ENCODE results near the gene RRP12. TPM values are rescaled to one million over a fixed set of nuclear protein-coding genes. Genes with fewer than 3 reads are reported as not detected.

RRP12 gene
- total RNA-seq, 1 donor from 2014 or later: 25.8 TPM

DNA sequence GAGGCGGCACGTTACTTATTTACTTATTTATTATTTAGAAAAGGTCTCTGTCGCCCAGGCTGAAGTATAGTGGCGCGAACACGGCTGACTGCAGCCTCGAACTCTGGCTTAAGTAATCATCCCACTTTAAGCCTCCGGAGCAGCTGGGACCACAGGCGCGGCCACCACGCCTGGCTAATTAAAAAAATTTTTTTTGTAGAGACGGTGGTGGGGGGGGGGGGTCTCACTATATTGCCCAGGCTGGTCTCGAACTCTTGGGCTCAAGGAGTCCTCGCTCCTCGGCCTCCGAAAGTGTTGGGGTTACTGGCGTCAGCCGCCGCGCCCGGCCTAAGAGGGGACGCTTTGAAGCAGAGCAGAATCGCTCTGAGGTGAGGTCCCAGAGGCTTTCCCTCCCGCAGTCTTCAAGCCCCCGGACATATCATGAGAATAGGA lies 65.9 kb downstream of the RRP12 start:
- ATAC-seq: no peak

DNA sequence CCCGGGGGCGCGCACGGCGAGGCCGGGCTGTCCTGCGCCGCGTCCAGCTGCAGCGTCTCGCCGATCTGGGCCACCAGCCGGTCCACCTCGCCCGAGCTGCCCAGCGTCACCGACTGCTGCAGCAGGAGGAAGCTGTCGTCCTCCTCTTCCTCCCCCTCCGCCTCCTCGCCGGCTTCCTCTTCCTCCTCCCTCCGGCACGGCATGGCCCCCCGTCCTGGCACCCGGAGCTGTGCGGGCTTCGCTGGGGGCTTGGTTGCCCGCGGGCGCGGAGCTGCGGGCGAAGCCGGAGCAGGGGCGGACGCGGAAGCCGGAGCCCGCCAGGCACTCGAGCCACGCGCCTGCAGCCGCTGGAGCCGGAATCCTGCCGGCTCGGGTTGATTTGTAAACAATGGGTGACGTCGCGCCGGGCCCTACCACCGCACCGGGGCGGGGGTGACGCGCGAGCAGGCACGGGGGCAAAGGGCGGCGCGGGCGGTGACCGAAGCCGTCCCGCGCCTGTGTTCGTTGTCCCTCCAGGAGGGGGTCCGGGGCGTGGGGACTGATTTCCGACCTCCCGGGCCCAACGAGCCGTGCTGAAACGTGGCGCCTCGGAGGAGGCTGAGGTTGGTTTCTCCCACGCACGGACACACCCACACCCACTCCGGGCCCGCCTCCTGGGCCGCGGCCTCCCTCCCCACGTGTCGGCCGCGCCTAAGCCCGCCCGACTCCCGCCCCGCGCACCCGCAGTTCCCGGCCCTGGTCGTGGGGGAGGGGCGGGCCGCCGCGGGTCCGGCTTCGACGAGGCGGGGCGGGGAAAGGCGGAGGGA lies 66.6 kb downstream of the RRP12 start, which contains the start of gene FRAT2:
FRAT2 (minus strand) TSS at position 360 of the 806 bp plus-strand sequence; CDS start at position 203, 157 bp downstream.
- ATAC-seq: peak; percentile 94

DNA sequence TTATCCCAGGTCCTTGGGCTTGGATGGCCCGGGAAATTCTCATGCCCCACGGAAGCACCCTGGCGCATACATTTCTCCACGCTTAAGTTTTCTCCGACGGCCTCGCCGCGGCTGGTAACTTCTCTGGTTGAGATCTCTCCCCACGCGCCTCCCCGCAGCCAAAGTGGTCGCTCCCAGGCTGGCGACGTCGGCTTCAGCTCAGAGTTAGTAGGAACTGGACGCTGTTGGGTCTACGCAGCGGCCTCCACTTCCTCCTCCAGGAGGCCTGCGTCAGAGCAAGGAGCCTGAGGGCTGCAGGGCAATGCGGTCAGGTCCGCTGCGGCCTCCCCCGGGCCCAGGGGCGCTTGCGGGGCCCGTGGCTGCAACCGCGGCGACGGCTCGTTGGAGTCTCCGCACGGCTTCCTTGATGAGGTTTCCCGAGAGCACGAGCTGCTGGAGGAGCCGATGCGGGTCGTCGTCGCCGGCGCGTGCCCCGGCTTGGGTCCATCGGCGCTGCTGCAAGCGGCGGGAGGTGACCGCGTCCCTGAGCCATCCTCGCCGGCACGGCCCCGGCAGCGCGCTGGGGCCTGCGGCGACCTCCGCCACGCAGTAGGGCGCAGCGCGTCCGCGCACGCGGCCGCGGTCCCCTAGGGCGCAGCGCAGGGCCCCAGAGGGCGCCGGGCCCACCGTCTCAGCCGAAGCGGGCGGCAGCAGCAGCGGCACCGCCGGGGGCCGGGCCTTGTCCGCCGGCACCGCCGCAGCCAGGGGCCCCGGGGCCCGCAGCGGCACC lies 67.4 kb downstream of the RRP12 start:
- peak; percentile 11 for ATAC-seq

DNA sequence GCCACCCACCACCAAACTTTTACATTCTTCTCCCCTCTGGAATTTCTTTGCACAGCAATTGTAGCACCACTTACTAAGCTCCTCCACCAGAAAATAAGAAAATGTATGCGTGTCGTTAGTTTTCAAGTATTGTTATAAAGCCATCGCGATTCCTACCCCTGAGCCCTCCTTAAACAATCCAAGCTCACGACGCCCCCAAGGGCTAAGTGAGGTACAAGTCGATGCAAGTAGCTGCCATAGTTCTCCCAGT lies 67.9 kb downstream of the RRP12 start:
- ATAC-seq: no peak

DNA sequence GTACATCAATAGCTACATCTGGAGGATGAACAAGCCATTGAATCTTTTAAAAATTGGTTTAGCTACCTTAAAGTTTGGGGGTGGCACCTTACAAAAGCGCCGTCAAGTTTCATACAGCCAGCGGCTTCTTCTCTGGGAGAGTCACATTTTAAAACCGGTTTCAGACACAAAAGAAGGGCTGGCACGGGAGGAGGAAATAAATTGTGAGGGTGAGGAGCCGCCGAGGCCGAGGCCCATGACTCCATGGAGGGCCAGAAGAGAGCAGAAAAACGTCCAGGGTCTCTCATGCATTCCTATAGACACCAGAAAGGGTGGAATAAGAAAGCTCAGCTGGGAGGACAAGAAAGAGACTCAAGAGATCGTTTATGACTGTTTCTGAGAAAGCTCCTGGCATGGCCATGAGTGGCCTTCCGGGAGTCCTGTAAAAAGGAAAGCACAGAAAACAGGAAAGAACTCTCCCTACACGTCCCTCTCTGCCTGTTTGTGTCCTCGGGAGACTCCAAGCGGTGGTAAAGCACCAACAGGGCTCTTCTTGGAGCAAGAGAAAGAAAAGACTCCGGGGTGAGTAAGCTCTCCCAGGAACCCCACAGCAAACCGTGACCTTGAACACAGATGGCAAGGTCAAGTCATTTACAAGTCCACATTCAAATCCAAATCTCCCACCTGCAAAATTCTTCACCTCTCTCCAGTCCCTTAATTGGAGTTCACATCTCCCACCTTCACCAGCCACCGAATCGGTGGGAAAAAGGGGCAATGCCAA lies 68.4 kb downstream of the RRP12 start:
- no peak for ATAC-seq

DNA sequence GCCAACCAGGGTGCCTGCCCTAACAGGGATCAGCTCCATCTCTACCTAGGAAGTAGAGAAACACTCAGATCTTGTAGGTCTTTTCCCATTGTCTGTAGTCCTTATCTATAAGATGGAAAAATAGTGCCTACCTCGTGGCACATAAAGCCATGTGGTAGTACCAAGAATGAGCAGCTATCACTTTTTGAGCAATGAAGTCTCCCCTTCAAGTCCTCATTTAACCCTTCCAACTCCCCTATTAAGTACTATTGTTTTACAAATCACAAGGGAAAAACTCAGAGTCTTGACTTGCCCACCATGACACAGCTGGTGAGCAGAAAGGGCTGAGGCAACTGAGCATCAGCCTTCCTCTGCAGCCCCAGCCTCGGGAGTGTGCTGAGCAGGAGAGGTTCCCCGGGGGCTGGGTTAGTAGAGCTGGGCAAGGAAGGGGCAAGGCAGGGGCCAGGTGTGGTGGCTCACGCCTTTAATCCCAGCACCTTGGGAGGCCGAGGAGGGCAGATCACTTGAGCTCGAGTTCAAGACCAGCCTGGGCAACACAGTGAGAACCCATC lies 69.9 kb downstream of the RRP12 start:
- no peak for ATAC-seq

DNA sequence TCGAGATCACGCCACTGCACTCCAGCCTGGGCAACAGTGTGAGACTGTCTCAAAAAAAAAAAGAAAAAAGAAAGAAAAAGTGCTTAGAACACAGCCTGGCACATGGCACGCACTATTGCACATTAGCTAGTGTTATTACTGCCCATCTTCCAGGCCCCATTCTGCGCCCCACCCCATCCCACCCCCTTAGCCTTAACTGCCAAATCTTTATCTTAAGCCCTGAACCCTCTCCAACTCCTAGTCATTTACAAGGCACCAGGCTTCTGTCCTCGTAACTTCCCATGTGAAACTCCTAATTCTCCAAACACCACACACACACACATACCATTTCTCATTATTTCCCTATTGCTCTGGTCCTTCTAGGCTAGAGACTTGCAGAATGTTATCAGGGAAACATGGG lies 71.4 kb downstream of the RRP12 start:
- ATAC-seq: no peak

DNA sequence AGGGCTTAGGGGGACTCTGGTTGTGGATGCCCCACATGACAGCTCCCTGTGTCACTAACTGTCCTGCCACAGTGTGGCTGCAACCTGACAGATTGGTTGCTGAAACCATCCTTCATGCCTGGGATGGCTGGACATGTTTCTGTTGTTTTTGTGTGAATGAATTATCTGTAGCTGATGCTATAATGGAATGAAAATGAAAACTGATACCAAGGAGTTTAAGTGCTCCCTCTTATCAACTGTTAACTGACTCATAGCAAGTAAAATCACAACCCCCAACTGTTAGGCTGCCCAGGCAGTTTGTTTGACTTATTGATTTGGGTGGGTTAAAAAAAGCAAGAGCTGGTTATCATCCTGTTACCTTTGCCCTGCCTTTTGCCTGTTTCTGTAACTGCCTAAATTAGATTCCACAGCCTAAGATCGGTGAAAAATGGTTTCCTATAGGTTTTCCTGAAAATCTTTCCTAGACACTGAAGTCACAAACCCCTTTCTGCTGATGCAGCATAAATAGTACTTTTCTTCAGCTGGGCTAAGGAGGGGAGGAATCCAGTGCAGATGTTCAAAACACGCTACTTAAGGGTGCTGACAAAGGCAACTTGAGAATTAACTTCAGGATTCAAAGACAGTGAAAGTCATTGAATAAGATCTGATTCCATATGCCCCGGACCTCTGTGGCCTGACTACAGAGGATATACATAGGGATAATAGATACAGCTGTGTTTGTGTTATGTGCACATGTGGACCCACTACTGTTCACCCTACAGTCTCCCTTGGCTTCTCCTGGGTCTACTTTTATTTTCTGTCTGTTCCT lies 72.3 kb downstream of the RRP12 start:
- ATAC-seq: no peak

DNA sequence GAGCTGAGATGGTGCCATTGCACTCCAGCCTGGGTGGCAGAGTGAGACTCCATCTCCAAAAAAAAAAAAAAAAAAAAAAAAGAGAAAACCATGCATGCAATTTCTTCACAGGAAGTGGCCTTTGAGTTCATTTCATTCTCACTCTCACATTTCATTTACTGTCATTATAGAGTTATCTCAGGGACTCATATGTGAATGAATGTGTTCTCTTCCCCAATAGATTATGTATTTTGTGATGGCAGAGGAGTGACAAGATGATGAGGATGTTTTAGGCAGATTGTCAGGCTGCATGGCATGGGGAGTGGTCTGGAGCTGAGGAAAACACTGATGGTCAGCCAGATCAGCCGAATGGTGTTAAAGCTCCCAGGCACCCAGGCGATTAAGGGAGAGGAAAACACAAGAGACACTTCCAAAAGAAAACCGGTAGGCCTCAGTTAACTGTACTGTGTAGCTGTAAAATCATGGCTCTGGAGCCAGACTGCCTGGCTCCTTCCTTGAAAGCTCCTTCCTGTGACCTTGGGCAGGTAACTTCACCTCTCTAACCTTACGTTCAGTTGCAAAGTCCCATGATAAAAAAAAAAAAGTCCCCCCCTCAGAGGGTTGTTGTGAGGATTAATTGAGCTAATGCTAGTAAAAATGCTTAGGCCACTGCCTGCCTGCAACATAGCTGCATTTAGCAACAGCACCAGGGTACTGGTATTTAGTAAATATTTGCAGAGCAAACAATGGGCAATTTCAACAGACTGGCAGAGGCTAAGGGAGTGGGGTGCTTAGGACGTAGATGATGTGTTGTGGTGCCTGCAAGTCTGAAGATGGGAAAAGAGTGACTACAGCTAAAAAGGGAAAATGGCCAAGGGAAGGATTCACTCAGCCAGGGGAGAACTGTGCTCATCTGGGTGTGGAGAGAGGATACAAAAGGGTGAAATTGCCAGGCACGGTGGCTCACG lies 73.5 kb downstream of the RRP12 start:
- no peak for ATAC-seq

DNA sequence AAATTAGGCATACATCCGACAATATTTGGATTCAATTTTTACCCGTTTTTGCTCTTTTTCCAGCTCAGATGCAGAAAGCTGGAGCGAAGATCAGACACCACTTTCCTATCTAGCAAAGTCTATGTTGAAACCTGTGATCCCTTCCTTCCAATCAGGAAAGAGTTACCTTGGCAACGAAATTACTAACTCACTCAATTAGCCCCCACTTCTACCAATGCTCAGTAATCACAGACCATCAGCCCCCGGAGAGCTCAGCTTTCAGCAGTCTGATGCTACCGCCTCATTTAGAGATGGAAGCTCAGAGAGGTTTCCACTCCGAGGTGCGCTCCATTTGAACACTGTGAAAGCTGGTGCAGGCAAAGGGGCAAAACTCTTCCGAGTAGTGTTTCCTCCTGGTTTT lies 75.4 kb downstream of the RRP12 start:
- no peak for ATAC-seq

DNA sequence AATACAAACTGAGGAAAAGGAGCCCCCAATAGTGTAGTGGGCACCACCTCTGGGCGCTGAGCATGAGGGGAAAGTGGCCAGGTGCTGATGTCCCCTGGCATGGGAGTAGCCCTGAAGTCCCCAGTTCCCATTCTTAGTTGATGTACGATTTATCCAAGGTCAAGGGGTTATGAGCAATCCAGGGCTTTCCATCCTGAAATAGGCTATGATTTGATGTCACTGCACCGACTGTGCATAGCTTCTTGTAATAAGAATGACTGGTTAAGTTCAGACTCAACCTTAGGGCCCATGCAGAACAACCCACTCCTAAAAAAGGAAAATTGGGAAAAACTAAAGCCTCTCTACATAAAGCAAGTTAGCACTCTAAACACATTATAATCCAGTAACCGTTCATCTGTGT lies 77.6 kb downstream of the RRP12 start:
- no peak for ATAC-seq

DNA sequence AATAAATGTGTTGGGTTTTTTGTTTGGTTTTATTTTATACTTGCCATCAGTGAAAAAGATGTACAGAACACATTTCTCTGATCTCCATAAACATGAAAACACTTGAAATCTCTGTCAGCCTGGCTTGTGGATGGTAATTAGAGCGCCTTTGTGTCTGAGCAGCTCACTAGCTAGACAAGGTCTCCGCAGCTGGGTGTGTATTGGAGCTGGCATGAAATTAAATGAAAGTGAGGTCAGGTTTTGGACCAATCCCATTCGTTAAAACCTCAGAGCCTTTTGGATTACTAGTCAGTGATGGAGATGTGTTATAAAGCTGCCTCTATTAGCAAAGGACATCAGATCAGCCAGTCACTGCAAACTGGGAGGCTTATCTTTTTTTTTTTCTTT lies 79.3 kb downstream of the RRP12 start:
- ATAC-seq: no peak

DNA sequence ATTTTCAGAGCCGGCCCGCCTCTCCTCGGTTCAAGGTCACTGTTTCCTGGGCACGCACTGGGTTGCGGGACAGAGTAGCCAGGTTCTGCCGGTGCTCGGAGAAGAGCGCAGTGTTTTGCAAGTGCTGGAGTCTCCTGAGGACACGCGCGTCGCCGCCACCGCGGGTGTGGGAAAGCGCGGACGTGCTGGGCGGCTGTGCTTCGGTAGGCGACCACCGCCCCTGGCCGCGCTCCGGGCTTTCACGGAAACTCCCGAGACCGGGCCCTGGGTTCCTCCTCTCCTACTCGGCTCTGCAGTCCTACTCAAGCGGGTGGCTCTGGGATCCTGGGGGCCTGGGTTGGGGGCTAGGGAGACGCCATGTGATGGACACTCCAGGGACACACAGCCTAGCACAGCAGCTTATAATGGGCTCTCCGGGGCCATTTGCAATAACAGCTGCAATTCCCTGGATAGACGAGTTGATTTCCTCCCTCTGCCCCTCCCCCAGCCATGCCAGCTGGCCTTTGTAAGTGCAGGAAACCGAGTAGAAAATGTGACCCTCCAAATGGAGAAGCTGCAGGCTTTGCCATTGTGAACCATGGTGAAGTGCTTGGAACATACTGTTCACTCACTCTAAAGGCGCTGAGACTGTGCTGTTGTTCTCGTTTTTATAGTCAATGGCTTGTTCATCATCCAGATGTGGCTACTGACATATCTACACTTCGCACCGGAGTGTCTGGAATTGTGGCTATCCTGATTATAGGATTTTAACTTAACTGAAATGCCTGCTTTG lies 79.9 kb downstream of the RRP12 start:
- no peak for ATAC-seq

DNA sequence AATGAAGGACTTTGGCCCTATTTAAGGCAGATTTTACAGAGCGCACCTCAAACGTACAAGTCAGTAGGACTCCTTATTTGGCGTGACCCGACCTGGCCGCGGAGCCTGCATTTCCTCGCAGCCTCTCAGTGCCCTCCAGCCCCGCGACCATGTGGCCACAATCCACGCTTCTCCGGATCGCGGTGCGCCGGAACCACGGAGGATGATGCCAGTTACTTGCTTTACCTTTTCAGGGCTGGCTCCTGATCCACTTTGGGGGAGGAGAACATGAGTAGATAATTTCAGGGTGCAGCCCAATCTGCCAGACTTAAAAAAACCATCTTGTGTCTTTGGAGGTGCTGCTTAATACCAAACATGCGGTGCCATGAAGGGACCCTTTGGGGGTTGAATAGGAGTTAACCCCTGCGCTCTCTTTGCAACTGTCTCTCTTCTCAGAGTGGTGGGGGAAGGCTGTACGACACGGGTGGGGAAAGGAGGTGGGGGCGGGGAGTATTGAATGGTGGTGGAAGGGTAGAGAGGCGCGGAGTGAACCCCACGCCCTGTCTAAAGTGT lies 80.6 kb downstream of the RRP12 start:
- ATAC-seq: no peak

DNA sequence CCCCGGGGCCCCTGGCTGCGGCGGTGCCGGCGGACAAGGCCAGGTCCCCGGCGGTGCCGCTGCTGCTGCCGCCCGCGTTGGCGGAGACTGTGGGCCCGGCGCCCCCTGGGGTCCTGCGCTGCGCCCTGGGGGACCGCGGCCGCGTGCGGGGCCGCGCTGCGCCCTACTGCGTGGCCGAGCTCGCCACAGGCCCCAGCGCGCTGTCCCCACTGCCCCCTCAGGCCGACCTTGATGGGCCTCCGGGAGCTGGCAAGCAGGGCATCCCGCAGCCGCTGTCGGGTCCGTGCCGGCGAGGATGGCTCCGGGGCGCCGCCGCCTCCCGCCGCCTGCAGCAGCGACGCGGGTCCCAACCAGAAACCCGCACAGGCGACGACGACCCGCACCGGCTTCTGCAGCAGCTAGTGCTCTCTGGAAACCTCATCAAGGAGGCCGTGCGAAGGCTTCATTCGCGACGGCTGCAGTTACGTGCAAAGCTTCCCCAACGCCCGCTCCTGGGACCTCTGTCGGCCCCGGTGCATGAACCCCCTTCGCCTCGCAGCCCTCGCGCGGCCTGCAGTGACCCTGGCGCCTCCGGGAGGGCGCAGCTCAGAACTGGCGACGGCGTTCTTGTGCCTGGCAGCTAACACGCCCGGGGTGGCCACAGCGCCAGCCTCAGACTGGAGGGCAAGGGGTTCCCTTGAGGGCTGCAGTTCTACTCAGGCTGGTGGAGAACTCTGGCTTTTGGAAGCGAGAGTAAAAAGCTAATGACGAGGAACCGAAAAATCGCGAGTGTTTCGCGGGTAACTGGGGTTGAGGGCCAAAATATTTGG lies 81.3 kb downstream of the RRP12 start:
- ATAC-seq: peak; percentile 31

DNA sequence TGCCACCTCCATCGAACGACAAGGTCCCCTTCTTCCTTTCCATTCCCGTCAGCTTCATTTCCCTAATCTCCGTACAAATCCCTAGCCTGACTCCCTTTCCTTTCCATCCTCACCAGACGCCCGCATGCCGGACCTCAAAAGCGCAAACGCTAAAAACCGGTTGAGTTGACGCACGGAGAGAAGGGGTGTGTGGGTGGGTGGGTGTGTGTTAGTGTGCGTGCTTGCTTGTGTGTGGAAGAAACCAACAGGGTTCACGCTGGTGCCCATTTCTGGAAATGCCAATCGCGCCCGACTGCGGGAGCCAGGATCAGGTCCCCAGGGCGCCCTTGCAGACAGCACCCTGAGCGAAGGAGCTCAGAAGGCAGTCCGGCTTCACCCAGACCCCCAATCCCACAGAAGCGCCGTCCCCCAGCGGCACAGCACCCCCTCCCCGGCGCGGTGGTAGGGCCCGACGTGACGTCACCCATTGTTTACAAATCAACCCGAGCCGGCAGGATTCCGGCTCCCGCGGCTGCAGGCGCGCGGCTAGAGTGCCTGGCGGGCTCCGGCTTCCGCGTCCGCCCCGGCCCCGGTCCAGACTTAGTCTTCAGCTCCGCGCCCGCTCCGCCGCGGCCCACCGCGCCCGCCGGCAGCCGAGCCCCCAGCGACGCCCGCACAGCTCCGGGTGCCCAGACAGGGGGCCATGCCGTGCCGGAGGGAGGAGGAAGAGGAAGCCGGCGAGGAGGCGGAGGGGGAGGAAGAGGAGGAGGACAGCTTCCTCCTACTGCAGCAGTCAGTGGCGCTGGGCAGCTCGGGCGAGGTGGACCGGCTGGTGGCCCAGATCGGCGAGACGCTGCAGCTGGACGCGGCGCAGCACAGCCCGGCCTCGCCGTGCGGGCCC lies 82.1 kb downstream of the RRP12 start, which contains the start of gene FRAT1:
FRAT1 (plus strand) TSS at position 500 of the 880 bp plus-strand sequence; CDS start at position 683, 183 bp downstream.
- ATAC-seq: peak; percentile 90

DNA sequence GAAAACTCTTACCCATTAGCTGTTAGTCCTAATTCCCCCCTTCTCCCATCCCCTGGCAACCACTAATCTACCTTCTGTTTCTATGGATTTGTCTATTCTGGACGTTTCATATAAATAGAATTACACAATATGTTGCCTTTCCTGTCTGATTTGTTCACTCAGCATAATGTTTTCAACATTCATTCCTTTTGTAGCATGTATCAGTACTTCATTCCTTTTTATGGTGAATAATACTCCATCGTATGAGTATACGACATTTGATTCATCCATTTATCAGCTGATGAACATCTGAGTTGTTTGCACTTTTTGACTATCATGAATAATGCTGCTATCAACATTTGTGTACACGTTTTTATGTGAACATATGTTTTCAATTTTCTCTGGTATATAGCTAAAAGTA lies 86.5 kb downstream of the RRP12 start:
- ATAC-seq: no peak

DNA sequence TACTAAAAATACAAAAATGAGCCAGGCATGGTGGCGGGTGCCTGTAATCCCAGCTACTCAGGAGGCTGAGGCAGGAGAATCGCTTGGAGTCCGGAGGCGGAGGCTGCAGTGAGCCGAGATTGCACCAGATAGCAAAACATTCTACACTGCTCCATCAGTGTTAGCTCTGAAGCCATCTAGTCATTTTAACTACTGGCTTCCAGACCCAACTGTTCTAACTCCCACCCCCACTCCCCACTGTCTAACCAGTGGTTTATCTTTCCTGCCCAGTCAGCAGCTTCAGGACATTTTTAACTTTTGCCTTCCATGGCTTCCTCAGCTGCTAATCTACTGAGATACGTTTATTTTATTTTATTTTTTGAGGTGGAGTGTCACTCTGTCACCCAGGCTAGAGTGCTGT lies 88.2 kb downstream of the RRP12 start:
- ATAC-seq: no peak

All from esophagus mucosa (tissue), 1 donor.